ENCODE results near the gene ABCC1.
"Not testable (repeated sequence)": the region's sequence is repeated elsewhere in the genome, so short reads cannot be mapped to it uniquely, and the experiment has no call there.

ABCC1 gene

GRCh38 chr16:15970743-15971439, 21.5 kb downstream of the ABCC1 start:
- DNase-seq = no peak

- DNase-seq = no peak
Measured at GRCh38 chr16:15971440-15971815, 22.0 kb downstream of the ABCC1 start.

GRCh38 chr16:15972046-15972868, 22.8 kb downstream of the ABCC1 start:
- no peak for DNase-seq

GRCh38 chr16:15973421-15973820, 24.0 kb downstream of the ABCC1 start:
- no peak for DNase-seq

- DNase-seq = no peak
Measured at GRCh38 chr16:15974057-15974456, 24.6 kb downstream of the ABCC1 start.

GRCh38 chr16:15975172-15975571, 25.8 kb downstream of the ABCC1 start:
- DNase-seq = no peak

- DNase-seq = no peak
Measured at GRCh38 chr16:15976225-15976812, 26.9 kb downstream of the ABCC1 start.

GRCh38 chr16:15976929-15977637, 27.7 kb downstream of the ABCC1 start:
- DNase-seq = no peak

GRCh38 chr16:15979801-15980200, 30.4 kb downstream of the ABCC1 start:
- DNase-seq = no peak

GRCh38 chr16:15980329-15980728, 30.9 kb downstream of the ABCC1 start:
- DNase-seq = no peak

- no peak for DNase-seq
Measured at GRCh38 chr16:15981382-15981781, 32.0 kb downstream of the ABCC1 start.

GRCh38 chr16:15982194-15982915, 32.9 kb downstream of the ABCC1 start:
- DNase-seq = not testable (repeated sequence)

- DNase-seq = peak in 1 of 2 experiments; percentile 38
Measured at GRCh38 chr16:15983898-15984297, 34.5 kb downstream of the ABCC1 start.

- DNase-seq = no peak
Measured at GRCh38 chr16:15985144-15985543, 35.7 kb downstream of the ABCC1 start.

GRCh38 chr16:15986261-15986660, 36.8 kb downstream of the ABCC1 start:
- no peak for DNase-seq

- no peak for DNase-seq
Measured at GRCh38 chr16:15988268-15989013, 39.0 kb downstream of the ABCC1 start.

- DNase-seq = no peak
Measured at GRCh38 chr16:15990902-15991301, 41.5 kb downstream of the ABCC1 start.

- DNase-seq = no peak
Measured at GRCh38 chr16:15993128-15993527, 43.7 kb downstream of the ABCC1 start.

GRCh38 chr16:15993541-15993940, 44.1 kb downstream of the ABCC1 start:
- no peak for DNase-seq

GRCh38 chr16:15993946-15994665, 44.7 kb downstream of the ABCC1 start:
- DNase-seq = no peak

GRCh38 chr16:15996432-15997109, 47.2 kb downstream of the ABCC1 start:
- no peak for DNase-seq
